ENCODE measurements around the gene DDX46. TPM values are rescaled to one million over a fixed set of nuclear protein-coding genes. Genes with fewer than 3 reads are reported as not detected.

Gene DDX46
- polyA plus RNA-seq, 2 of the 4 experiments (the other 2 are of a cell fraction): 104 TPM

DNA sequence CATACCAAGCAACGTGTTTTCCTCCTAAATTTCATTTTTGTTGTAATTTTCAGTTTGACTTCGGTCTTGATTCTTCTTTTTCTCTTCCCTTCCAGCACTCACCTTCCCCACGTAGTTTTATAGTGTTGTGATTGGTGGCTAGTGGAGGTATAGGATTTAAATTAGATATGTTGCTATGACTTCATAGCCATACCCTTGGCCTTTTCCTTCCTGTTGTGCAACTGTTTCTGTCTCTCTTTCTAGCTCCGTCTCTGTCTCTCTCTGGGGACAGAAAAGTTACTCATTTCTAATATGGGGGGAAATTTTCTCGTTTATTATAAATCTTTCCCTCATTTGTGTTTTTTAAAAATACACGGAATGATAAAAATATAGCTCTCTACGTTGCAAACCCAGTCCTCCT, 66.6 kb downstream of the DDX46 start:
- H3K4me2 ChIP-seq: no peak overlapping the region
- no peak for TF ChIP-seq MAZ (IDR thresholded peaks at IDR 0.05; ENCODE audit: borderline replicate concordance, low read depth, low read length)
- TF ChIP-seq PHF8 (IDR thresholded peaks at IDR 0.05; ENCODE audit: borderline replicate concordance, low read depth): no peak
- TF ChIP-seq JUN (IDR thresholded peaks at IDR 0.05): no peak
- TF ChIP-seq POLR2AphosphoS2 (conservative IDR thresholded peaks at IDR 0.05; ENCODE audit: low read length): no peak
- no peak for TF ChIP-seq ZSCAN20 (CRISPR knock-in tag; IDR thresholded peaks at IDR 0.05)
- no peak for TF ChIP-seq HDAC2 (IDR thresholded peaks at IDR 0.05)
- TF ChIP-seq, protein P1, sequence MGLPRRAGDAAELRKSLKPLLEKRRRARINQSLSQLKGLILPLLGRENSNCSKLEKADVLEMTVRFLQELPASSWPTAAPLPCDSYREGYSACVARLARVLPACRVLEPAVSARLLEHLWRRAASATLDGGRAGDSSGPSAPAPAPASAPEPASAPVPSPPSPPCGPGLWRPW (IDR thresholded peaks at IDR 0.05): no peak
- H3K9me3 ChIP-seq: no peaks in the 10 kb centered on the region
- ChIA-PET CTCF (interaction anchor here (1.0 to 1.5 kb wide), 4 partner anchors 9 to 27 kb away, joined by 3 to 6 read pairs (median 4); no protein-coding TSS in a partner anchor), POLR2A (interaction anchor here (0.5 kb wide), 1 partner anchor 79 kb away, joined by 4 read pairs; no protein-coding TSS in a partner anchor)
- no peak overlapping the region for H3K27ac ChIP-seq
- WGBS (ENCODE audit: missing lambda C conversion rate): 91% methylated on average over 7 of the region's 7 CpGs
- FAIRE-seq (no peak), ATAC-seq (no peak), DNase-seq (ENCODE audit: low read depth in 1 of 2, low spot score in 1 of 2) (no peak)
- no peak overlapping the region for H3K4me3 ChIP-seq
- no peaks in the 10 kb centered on the region for H3K4me1 ChIP-seq

DNA sequence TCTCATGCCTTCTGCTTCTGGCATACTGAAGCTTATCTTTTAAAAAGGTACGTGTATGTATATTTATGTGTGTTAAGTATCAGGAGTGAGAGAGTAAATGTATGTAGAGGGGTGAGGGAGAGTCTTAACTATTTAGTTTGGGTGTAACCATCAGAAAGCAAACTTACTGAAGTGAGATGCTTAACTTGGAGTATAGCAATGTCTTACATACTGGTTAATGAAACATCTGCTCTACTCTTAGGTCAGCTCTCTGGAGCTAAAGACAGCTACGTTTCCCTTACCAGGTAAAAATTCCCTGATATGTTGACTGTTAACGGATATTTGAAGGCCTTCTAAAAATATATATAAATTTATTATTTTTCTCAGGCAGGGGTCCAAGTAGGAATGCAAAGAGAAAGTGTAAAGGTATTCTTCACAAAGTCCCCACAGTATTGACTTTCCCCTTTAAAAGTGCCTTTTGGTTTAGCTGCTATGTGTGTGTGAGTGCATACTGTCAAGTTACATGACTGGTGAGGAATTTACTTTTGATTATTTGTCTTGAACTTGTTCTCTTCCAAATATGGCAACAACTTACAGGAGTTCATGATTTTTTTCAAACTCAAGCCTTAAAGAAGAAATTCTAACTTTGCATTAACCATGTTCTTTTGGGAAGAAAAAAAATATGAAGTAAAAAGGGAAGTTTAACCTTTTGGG, 74.9 kb downstream of the DDX46 start:
- ChIA-PET CTCF (interaction anchor here (0.6 to 2.3 kb wide), 7 partner anchors 8 to 95 kb away, joined by 3 to 5 read pairs (median 3); partner anchors contain the start of genes C5orf24, CAMLG and PCBD2), POLR2A (interaction anchor here (3.8 kb wide), 1 partner anchor 12 kb away, joined by 15 read pairs; the partner anchor contains the start of gene C5orf24)
- peaks cover 15% of the 10 kb centered on the region for H3K4me1 ChIP-seq
- TF ChIP-seq EP300 (IDR thresholded peaks at IDR 0.05) (no peak), MAFK (IDR thresholded peaks at IDR 0.05; ENCODE audit: partially characterized antibody) (no peak), HOXB5 (CRISPR knock-in tag; IDR thresholded peaks at IDR 0.05) (no peak), CBX2 (IDR thresholded peaks at IDR 0.05; ENCODE audit: borderline replicate concordance, low read depth) (no peak), ESRRA (IDR thresholded peaks at IDR 0.05; ENCODE audit: borderline replicate concordance, low read length) (no peak), CHD2 (IDR thresholded peaks at IDR 0.05; ENCODE audit: low read length, partially characterized antibody) (no peak), RARB (CRISPR knock-in tag; IDR thresholded peaks at IDR 0.05) (no peak), FOXS1 (CRISPR knock-in tag; IDR thresholded peaks at IDR 0.05) (no peak), MYC (IDR thresholded peaks at IDR 0.05; ENCODE audit: borderline replicate concordance, low read length) (no peak), JUNB (IDR thresholded peaks at IDR 0.05) (no peak)
- TF ChIP-seq, protein P2, sequence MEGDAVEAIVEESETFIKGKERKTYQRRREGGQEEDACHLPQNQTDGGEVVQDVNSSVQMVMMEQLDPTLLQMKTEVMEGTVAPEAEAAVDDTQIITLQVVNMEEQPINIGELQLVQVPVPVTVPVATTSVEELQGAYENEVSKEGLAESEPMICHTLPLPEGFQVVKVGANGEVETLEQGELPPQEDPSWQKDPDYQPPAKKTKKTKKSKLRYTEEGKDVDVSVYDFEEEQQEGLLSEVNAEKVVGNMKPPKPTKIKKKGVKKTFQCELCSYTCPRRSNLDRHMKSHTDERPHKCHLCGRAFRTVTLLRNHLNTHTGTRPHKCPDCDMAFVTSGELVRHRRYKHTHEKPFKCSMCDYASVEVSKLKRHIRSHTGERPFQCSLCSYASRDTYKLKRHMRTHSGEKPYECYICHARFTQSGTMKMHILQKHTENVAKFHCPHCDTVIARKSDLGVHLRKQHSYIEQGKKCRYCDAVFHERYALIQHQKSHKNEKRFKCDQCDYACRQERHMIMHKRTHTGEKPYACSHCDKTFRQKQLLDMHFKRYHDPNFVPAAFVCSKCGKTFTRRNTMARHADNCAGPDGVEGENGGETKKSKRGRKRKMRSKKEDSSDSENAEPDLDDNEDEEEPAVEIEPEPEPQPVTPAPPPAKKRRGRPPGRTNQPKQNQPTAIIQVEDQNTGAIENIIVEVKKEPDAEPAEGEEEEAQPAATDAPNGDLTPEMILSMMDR (IDR thresholded peaks at IDR 0.05): no peak
- DNase-seq (ENCODE audit: low read depth in 1 of 2, low spot score in 1 of 2): no peak
- no peak overlapping the region for H3K27ac ChIP-seq
- ATAC-seq: peak in 1 of 2 experiments; percentile 30; a peak in 2 of 6 replicates
- H3K4me3 ChIP-seq: no peak overlapping the region
- 86% methylated on average over 3 of the region's 3 CpGs for WGBS (ENCODE audit: missing lambda C conversion rate)
- H3K9me3 ChIP-seq: no peaks in the 10 kb centered on the region
- no peak overlapping the region for H3K4me2 ChIP-seq
- peak; percentile 39 for FAIRE-seq

DNA sequence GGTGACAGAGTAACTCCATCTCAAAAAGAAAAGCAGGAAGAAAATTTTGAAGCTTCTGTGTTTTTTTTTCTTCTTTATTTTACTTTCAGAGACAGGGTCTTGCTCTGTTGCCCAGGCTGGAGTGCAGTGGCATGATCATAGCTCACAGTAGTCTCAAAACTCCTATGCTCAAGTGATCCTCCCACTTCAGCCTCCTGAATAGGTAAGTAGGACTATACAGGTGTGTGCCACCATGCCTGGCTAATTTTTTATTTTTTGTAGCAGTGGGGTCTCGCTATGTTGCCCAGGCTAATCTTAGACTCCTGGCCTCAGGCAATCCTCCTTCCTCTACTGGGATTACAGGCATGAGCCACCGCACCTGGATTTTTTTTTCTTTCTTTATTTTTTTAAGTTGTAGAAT, 77.0 kb downstream of the DDX46 start:
- 93% methylated on average over 2 of the region's 2 CpGs for WGBS (ENCODE audit: missing lambda C conversion rate)
- no peak overlapping the region for H3K27ac ChIP-seq
- peaks cover 17% of the 10 kb centered on the region for H3K4me1 ChIP-seq
- H3K4me2 ChIP-seq: no peak overlapping the region
- ChIA-PET POLR2A (interaction anchor here (1.0 kb wide), 1 partner anchor 10 kb away, joined by 5 read pairs; the partner anchor contains the start of gene C5orf24), CTCF (interaction anchor here (0.9 kb wide), 1 partner anchor 11 kb away, joined by 6 read pairs; no protein-coding TSS in a partner anchor)
- DNase-seq (ENCODE audit: low read depth in 1 of 2, low spot score in 1 of 2): no peak
- no peaks in the 10 kb centered on the region for H3K9me3 ChIP-seq
- no peak for ATAC-seq
- H3K4me3 ChIP-seq: no peak overlapping the region
- FAIRE-seq: no peak
- TF ChIP-seq, protein P3, sequence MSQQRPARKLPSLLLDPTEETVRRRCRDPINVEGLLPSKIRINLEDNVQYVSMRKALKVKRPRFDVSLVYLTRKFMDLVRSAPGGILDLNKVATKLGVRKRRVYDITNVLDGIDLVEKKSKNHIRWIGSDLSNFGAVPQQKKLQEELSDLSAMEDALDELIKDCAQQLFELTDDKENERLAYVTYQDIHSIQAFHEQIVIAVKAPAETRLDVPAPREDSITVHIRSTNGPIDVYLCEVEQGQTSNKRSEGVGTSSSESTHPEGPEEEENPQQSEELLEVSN (IDR thresholded peaks at IDR 0.05; ENCODE audit: borderline replicate concordance, low read depth): no peak
- TF ChIP-seq, protein P4, sequence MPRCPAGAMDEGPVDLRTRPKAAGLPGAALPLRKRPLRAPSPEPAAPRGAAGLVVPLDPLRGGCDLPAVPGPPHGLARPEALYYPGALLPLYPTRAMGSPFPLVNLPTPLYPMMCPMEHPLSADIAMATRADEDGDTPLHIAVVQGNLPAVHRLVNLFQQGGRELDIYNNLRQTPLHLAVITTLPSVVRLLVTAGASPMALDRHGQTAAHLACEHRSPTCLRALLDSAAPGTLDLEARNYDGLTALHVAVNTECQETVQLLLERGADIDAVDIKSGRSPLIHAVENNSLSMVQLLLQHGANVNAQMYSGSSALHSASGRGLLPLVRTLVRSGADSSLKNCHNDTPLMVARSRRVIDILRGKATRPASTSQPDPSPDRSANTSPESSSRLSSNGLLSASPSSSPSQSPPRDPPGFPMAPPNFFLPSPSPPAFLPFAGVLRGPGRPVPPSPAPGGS (IDR thresholded peaks at IDR 0.05): no peak
- no peak for TF ChIP-seq BHLHE40 (IDR thresholded peaks at IDR 0.05; ENCODE audit: low read depth, low read length)
- TF ChIP-seq, protein P5, sequence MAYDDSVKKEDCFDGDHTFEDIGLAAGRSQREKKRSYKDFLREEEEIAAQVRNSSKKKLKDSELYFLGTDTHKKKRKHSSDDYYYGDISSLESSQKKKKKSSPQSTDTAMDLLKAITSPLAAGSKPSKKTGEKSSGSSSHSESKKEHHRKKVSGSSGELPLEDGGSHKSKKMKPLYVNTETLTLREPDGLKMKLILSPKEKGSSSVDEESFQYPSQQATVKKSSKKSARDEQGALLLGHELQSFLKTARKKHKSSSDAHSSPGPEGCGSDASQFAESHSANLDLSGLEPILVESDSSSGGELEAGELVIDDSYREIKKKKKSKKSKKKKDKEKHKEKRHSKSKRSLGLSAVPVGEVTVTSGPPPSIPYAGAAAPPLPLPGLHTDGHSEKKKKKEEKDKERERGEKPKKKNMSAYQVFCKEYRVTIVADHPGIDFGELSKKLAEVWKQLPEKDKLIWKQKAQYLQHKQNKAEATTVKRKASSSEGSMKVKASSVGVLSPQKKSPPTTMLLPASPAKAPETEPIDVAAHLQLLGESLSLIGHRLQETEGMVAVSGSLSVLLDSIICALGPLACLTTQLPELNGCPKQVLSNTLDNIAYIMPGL (CRISPR knock-in tag; IDR thresholded peaks at IDR 0.05; ENCODE audit: borderline replicate concordance): no peak
- no peak for TF ChIP-seq HOXB5 (CRISPR knock-in tag; IDR thresholded peaks at IDR 0.05)
- no peak for TF ChIP-seq KDM1A (IDR thresholded peaks at IDR 0.05; ENCODE audit: low read depth)
- no peak for TF ChIP-seq GATA3 (IDR thresholded peaks at IDR 0.05; ENCODE audit: borderline replicate concordance)
- no peak for TF ChIP-seq MYC (IDR thresholded peaks at IDR 0.05; ENCODE audit: borderline replicate concordance, low read length)
- TF ChIP-seq CEBPB (IDR thresholded peaks at IDR 0.05): no peak
- TF ChIP-seq, protein P1 (IDR thresholded peaks at IDR 0.05): no peak
- TF ChIP-seq SREBF2 (IDR thresholded peaks at IDR 0.05): no peak
- no peak for TF ChIP-seq RNF2 (IDR thresholded peaks at IDR 0.05; ENCODE audit: borderline replicate concordance, low read depth)
